H1 (cell line): ENCODE measurements around the gene ZBTB47. TPM values are rescaled to one million over a fixed set of nuclear protein-coding genes. Genes with fewer than 3 reads are reported as not detected.
A peak's percentile ranks its signal among the peaks of the same experiment; 100 is the strongest.

Experiments
- CTCF ChIA-PET: fragments of 300-600 bp; sonication (Branson Sonifier 250); formaldehyde crosslinking; loops from one replicate; lab custom pipeline; 2021; ENCODE audit not compliant: partially characterized antibody; lab: Charles Lee
- POLR2A ChIA-PET: fragments of 300-600 bp; sonication (Branson Sonifier 250); formaldehyde crosslinking; loops from one replicate; lab custom pipeline; 2021; ENCODE audit warnings: inconsistent platforms; ENCODE audit not compliant: partially characterized antibody; lab: Charles Lee
- DNase-seq, 2 experiments: peaks; one replicate each; pipeline versions ENCODE4 v3.0.0 to v3.0.0-alpha.2; 2010 to 2022; ENCODE audit warnings: low spot score in 2 of 2, low read depth in 1 of 2, mixed read lengths in 1 of 2
- FAIRE-seq: peaks from 2 replicates; lab custom pipeline; 2011; peaks lifted over from hg19 to GRCh38; lab: Jason Lieb, UNC
- H2AFZ ChIP-seq: 2 replicates; pipeline ENCODE4 v1.8.1; 2012; ENCODE audit warnings: low read length, inconsistent platforms
- H2AK5ac ChIP-seq: 2 replicates; pipeline ENCODE4 v1.6.1; 2013; ENCODE audit warnings: low read depth, low read length
- H2BK120ac ChIP-seq: replicated peaks from 2 replicates; pipeline ENCODE3; 2013; ENCODE audit warnings: low read depth, low read length, inconsistent platforms
- H2BK12ac ChIP-seq: 2 replicates; pipeline ENCODE4 v1.6.1; 2013; ENCODE audit warnings: low read depth, low read length
- H2BK15ac ChIP-seq: 2 replicates; pipeline ENCODE4 v1.6.1; 2013; ENCODE audit warnings: low read length
- H2BK20ac ChIP-seq: 2 replicates; pipeline ENCODE4 v1.6.1; 2013; ENCODE audit warnings: low read length
- H2BK5ac ChIP-seq: 2 replicates; pipeline ENCODE4 v1.6.1; 2013; ENCODE audit warnings: low read depth, low read length
- H3K14ac ChIP-seq: 2 replicates; pipeline ENCODE4 v1.6.1; 2013; ENCODE audit warnings: inconsistent platforms; ENCODE audit not compliant: insufficient read length
- H3K18ac ChIP-seq: 2 replicates; pipeline ENCODE4 v1.6.1; 2013; ENCODE audit warnings: low read length; ENCODE audit errors: extremely low read depth
- H3K23ac ChIP-seq: 2 replicates; pipeline ENCODE4 v1.6.1; 2013; ENCODE audit warnings: inconsistent platforms; ENCODE audit not compliant: insufficient read length
- H3K23me2 ChIP-seq: 2 replicates; pipeline ENCODE4 v1.6.1; 2013; ENCODE audit warnings: low read depth, low read length
- H3K27ac ChIP-seq: 2 replicates; pipeline ENCODE4 v1.6.1; 2011; ENCODE audit warnings: low read depth, low read length, inconsistent platforms
- H3K27me3 ChIP-seq, 4 experiments: replicated peaks in 1 of 4; 1 replicate in 1 of 4; 2 replicates in 3 of 4; pipeline versions ENCODE4 v1.6.1 to v1.8.1; 2011 to 2013; ENCODE audit warnings: low read length in 3 of 4, mild to moderate bottlenecking in 3 of 4, inconsistent platforms in 2 of 4, mixed read lengths in 2 of 4, moderate library complexity in 1 of 4; ENCODE audit not compliant: control insufficient read depth in 3 of 4, insufficient read depth in 3 of 4; ENCODE audit errors: extremely low read depth in 1 of 4
- H3K36me3 ChIP-seq, 4 experiments: 2 replicates each; pipeline versions ENCODE4 v1.6.1 to v1.8.1; 2011 to 2013; ENCODE audit warnings: mild to moderate bottlenecking in 4 of 4, low read length in 3 of 4, moderate library complexity in 2 of 4, control low read depth in 1 of 4, inconsistent platforms in 1 of 4; ENCODE audit not compliant: insufficient read depth in 4 of 4, control insufficient read depth in 2 of 4
- H3K4ac ChIP-seq: replicated peaks from 2 replicates; pipeline ENCODE3; 2013; ENCODE audit warnings: low read length, low read depth, mixed read lengths, inconsistent platforms; ENCODE audit not compliant: insufficient read length
- H3K4me1 ChIP-seq, 4 experiments: replicated peaks in 1 of 4; 1 replicate in 1 of 4; 2 replicates in 3 of 4; pipeline versions ENCODE4 v1.6.1 to v1.8.1; 2011 to 2013; ENCODE audit warnings: low read length in 3 of 4, inconsistent platforms in 2 of 4, mixed read lengths in 1 of 4; ENCODE audit not compliant: insufficient read depth in 4 of 4, control insufficient read depth in 3 of 4
- H3K4me2 ChIP-seq, 2 experiments: 2 replicates each; pipeline versions ENCODE4 v1.6.1 to v1.8.1; 2011 to 2013; ENCODE audit warnings: low read depth in 2 of 2, low read length in 2 of 2, control low read depth in 1 of 2, inconsistent platforms in 1 of 2, mild to moderate bottlenecking in 1 of 2; ENCODE audit not compliant: insufficient read depth in 1 of 2
- H3K4me3 ChIP-seq, 4 experiments: fragments of 200-600, 300-600 bp in 1 of 4; sonication (generic), shearing (Covaris generic), sonication (Bioruptor Twin) in 1 of 4; 2 replicates each; pipeline versions ENCODE4 v1.5.1 to v1.8.1; 2011 to 2016; ENCODE audit warnings: low read length in 4 of 4, low read depth in 3 of 4, control low read depth in 2 of 4, inconsistent platforms in 2 of 4, mild to moderate bottlenecking in 2 of 4, mixed read lengths in 1 of 4, moderate library complexity in 1 of 4; ENCODE audit not compliant: insufficient read depth in 2 of 4; ENCODE audit errors: extremely low read depth in 1 of 4
- H3K56ac ChIP-seq: replicated peaks from 2 replicates; pipeline ENCODE3; 2013; ENCODE audit warnings: low read depth, mild to moderate bottlenecking, mixed read lengths, low read length, inconsistent platforms; ENCODE audit not compliant: insufficient read length
- H3K79me1 ChIP-seq: 2 replicates; pipeline ENCODE4 v1.6.1; 2013; ENCODE audit warnings: low read depth, low read length, control low read depth
- H3K79me2 ChIP-seq, 2 experiments: 2 replicates each; pipeline versions ENCODE4 v1.6.1 to v1.8.1; 2012 to 2013; ENCODE audit warnings: low read length in 2 of 2, mild to moderate bottlenecking in 2 of 2, inconsistent platforms in 1 of 2; ENCODE audit not compliant: insufficient read depth in 2 of 2, control insufficient read depth in 1 of 2
- H3K9ac ChIP-seq, 4 experiments: replicated peaks in 1 of 4; 1 replicate in 1 of 4; 2 replicates in 3 of 4; pipeline versions ENCODE4 v1.6.1 to v1.8.1; 2011 to 2013; ENCODE audit warnings: low read depth in 3 of 4, low read length in 3 of 4, control low read depth in 2 of 4, mild to moderate bottlenecking in 2 of 4, moderate library complexity in 2 of 4, inconsistent platforms in 1 of 4; ENCODE audit errors: extremely low read depth in 1 of 4
- H3K9me3 ChIP-seq, 2 experiments: 2 replicates each; pipeline versions ENCODE4 v1.6.1 to v1.8.1; 2012 to 2013; ENCODE audit warnings: mild to moderate bottlenecking in 2 of 2, moderate library complexity in 2 of 2, control low read depth in 1 of 2, inconsistent platforms in 1 of 2, low read depth in 1 of 2, low read length in 1 of 2, mixed read lengths in 1 of 2; ENCODE audit not compliant: insufficient read depth in 2 of 2
- H4K20me1 ChIP-seq, 2 experiments: replicated peaks in 1 of 2; 2 replicates each; pipeline versions ENCODE3 to v1.8.1; 2011 to 2013; ENCODE audit warnings: inconsistent platforms in 2 of 2, low read length in 2 of 2, mild to moderate bottlenecking in 1 of 2; ENCODE audit not compliant: insufficient read depth in 2 of 2, control insufficient read depth in 1 of 2
- H4K5ac ChIP-seq: 2 replicates; pipeline ENCODE4 v1.6.1; 2013; ENCODE audit warnings: low read length, low read depth, mixed read lengths, inconsistent platforms; ENCODE audit not compliant: insufficient read length
- H4K8ac ChIP-seq: 2 replicates; pipeline ENCODE4 v1.8.0; 2013; ENCODE audit warnings: mild to moderate bottlenecking, moderate library complexity, low read length, inconsistent platforms; ENCODE audit not compliant: insufficient read depth; ENCODE audit errors: extremely low read depth
- H4K91ac ChIP-seq: replicated peaks from 2 replicates; pipeline ENCODE3; 2013; ENCODE audit warnings: low read length, mixed read lengths, inconsistent platforms; ENCODE audit not compliant: insufficient read length
- HDAC2 ChIP-seq, 2 experiments: fragments of 300-600 bp in 1 of 2; sonication (generic) in 1 of 2; IDR thresholded peaks; 2 replicates each; pipeline ENCODE4 v1.6.1; 2011 to 2012; ENCODE audit warnings: low read depth in 2 of 2, low read length in 2 of 2, mild to moderate bottlenecking in 2 of 2, moderate library complexity in 2 of 2, borderline replicate concordance in 1 of 2, inconsistent platforms in 1 of 2
- SIRT6 ChIP-seq: IDR thresholded peaks from one replicate; pipeline ENCODE4 v1.7.1; 2012; ENCODE audit warnings: low read length, inconsistent platforms
- SRF ChIP-seq: IDR thresholded peaks from 2 replicates; pipeline ENCODE4 v1.6.1; 2011; ENCODE audit warnings: mild to moderate bottlenecking, low read depth, low read length, moderate library complexity
- WGBS, 2 experiments: shearing (Covaris generic) in 1 of 2; methylation state at CpG; one replicate each; pipeline versions ENCODE4 v1.1.6 to v1.1.7; 2013 to 2015; ENCODE audit warnings: low lambda C conversion rate in 2 of 2, mixed read lengths in 2 of 2, inconsistent platforms in 1 of 2, low coverage in 1 of 2, missing lambda C conversion rate in 1 of 2; ENCODE audit not compliant: insufficient replicate concordance in 2 of 2, insufficient coverage in 1 of 2, insufficient read length in 1 of 2; ENCODE audit errors: extremely low coverage in 1 of 2, missing lambda C conversion rate in 1 of 2; 5-methylcytosine and 5-hydroxymethylcytosine counted together
- polyA plus RNA-seq, 7 experiments: library from polyadenylated mRNA; depleted of rRNA in 3 of 7; stranded (reverse) in 5 of 7; unstranded in 2 of 7; fragments of >200 nt in 5 of 7; fragments of 200-250 nt in 2 of 7; gene quantifications; 1 replicate in 5 of 7; 2 replicates in 1 of 7; 4 replicates in 1 of 7; pipeline versions ENCODE4 v1.2.1 to v1.2.3, GENCODE V29; 2011 to 2013; ENCODE audit warnings: missing spikeins in 2 of 7, mixed read lengths in 2 of 7
- total RNA-seq: library from RNA; stranded (reverse); fragmentation: NEBNext Ultra II Directional; extraction: Animal tissue kit (Norgen Biotek cat#: 25700); gene quantifications from 2 replicates; pipeline ENCODE4 v1.2.1, GENCODE V29; 2021
- TF ChIP-seq, protein P1 (sequence below), 3 experiments: IDR thresholded peaks; 1 replicate in 2 of 3; 2 replicates in 1 of 3; pipeline versions ENCODE4 v1.5.1 to v1.6.1; 2011; ENCODE audit warnings: low read length in 3 of 3, mild to moderate bottlenecking in 3 of 3, inconsistent platforms in 2 of 3, low read depth in 1 of 3, moderate library complexity in 1 of 3; ENCODE audit not compliant: insufficient read depth in 1 of 3; ENCODE audit errors: control extremely low read depth in 1 of 3

ZBTB47 gene
- total and polyA plus RNA-seq, 2 of the 8 experiments (the other 6 are each of a cell fraction or from before 2014, with no cell fraction given): 2.8 to 4.1 TPM

DNA sequence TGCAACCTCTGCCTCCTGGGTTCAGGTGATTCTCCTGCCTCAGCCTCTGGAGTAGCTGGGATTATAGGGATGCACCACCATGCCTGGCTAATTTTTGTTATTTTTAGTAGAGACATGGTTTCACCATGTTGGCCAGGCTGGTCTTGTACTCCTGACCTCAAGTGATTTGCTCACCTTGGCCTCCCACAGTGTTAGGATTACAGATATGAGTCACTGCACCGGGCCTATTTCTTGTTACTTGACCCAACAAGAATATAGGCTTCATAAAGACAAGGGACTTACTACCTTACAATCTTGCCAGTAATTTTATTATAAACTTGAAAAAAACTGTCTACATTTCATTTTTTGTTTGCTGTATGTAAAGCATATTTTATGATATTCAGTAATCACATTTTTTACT lies 21.4 kb upstream of the ZBTB47 start:
- Histone ChIP-seq H4K5ac (no peak overlapping the region), H2BK20ac (no peak overlapping the region), H4K8ac (no peak overlapping the region), H3K4me2 (peak overlapping the region in 1 of 2 experiments; percentile 63; a peak in 1 of 4 replicates), H3K23ac (no peak overlapping the region), H3K4ac (no peak overlapping the region), H3K9me3 (no peaks in the 10 kb centered on the region), H3K4me1 (peaks cover 0 to 12% (median 11%) of the 10 kb centered on the region in 4 experiments; a peak in 5 of 7 replicates), H2BK12ac (no peak overlapping the region), H3K36me3 (peaks cover 15 to 71% (median 43%) of the 10 kb centered on the region in 4 experiments), H3K23me2 (no peaks in the 10 kb centered on the region), H3K79me1 (no peaks in the 10 kb centered on the region), H2BK15ac (no peak overlapping the region), H3K79me2 (no peaks in the 10 kb centered on the region), H3K14ac (no peak overlapping the region), H3K56ac (no peak overlapping the region), H2BK5ac (no peak overlapping the region), H3K4me3 (no peak overlapping the region), H4K91ac (no peak overlapping the region), H3K9ac (no peak overlapping the region), H3K18ac (no peak overlapping the region), H3K27ac (no peak overlapping the region), H2BK120ac (no peak overlapping the region), H2AK5ac (no peak overlapping the region), H3K27me3 (no peaks in the 10 kb centered on the region), H4K20me1 (peaks cover 2 to 3% of the 10 kb centered on the region in 2 experiments), H2AFZ (no peak overlapping the region)
- ChIA-PET POLR2A (interaction anchor here (2.2 kb wide), 1 partner anchor 10 kb away, joined by 5 read pairs; no protein-coding TSS in a partner anchor), CTCF (no interaction called here)
- DNase-seq (no peak), FAIRE-seq (no peak)
- 89% methylated on average over 1 of the region's 1 CpG; no CpG with 5 or more reads in 1 of the 2 experiments for WGBS, 2 experiments
- TF ChIP-seq SIRT6 (no peak), SRF (no peak), HDAC2 (IDR thresholded peaks at IDR 0.05; ENCODE audit: borderline replicate concordance in 1 of 2, low read depth in 2 of 2, low read length in 2 of 2) (no peak)
- TF ChIP-seq, protein P1, sequence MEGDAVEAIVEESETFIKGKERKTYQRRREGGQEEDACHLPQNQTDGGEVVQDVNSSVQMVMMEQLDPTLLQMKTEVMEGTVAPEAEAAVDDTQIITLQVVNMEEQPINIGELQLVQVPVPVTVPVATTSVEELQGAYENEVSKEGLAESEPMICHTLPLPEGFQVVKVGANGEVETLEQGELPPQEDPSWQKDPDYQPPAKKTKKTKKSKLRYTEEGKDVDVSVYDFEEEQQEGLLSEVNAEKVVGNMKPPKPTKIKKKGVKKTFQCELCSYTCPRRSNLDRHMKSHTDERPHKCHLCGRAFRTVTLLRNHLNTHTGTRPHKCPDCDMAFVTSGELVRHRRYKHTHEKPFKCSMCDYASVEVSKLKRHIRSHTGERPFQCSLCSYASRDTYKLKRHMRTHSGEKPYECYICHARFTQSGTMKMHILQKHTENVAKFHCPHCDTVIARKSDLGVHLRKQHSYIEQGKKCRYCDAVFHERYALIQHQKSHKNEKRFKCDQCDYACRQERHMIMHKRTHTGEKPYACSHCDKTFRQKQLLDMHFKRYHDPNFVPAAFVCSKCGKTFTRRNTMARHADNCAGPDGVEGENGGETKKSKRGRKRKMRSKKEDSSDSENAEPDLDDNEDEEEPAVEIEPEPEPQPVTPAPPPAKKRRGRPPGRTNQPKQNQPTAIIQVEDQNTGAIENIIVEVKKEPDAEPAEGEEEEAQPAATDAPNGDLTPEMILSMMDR (IDR thresholded peaks at IDR 0.05; ENCODE audit: control extremely low read depth in 1 of 3, insufficient read depth in 1 of 3, low read depth in 1 of 3, low read length in 3 of 3): no peak
